Ishikawa (cell line): Measurements from ENCODE around the gene MEGF11.

Source experiments
- CEBPB ChIP-seq: IDR thresholded peaks from 2 replicates; pipeline ENCODE4 v1.6.1; 2012
- CREB1 ChIP-seq: IDR thresholded peaks from 2 replicates; pipeline ENCODE4 v1.6.1; 2012; ENCODE audit warnings: low read depth
- EGR1 ChIP-seq: IDR thresholded peaks from 2 replicates; pipeline ENCODE4 v1.6.1; 2012
- EP300 ChIP-seq: IDR thresholded peaks from 2 replicates; pipeline ENCODE4 v1.6.1; 2012; ENCODE audit warnings: borderline replicate concordance
- FOXM1 ChIP-seq: IDR thresholded peaks from 2 replicates; pipeline ENCODE4 v1.6.1; 2012; ENCODE audit warnings: low read depth, borderline replicate concordance
- MAX ChIP-seq: IDR thresholded peaks from 2 replicates; pipeline ENCODE4 v1.6.1; 2012
- NFIC ChIP-seq: IDR thresholded peaks from 2 replicates; pipeline ENCODE4 v1.6.1; 2012
- RAD21 ChIP-seq: IDR thresholded peaks from 2 replicates; pipeline ENCODE4 v1.6.1; 2012; ENCODE audit warnings: low read depth
- TAF1 ChIP-seq: IDR thresholded peaks from 2 replicates; pipeline ENCODE4 v1.6.1; 2012; ENCODE audit warnings: low read depth, mild to moderate bottlenecking
- TCF12 ChIP-seq: IDR thresholded peaks from 2 replicates; pipeline ENCODE4 v1.6.1; 2012; ENCODE audit warnings: low read depth
- TEAD4 ChIP-seq: IDR thresholded peaks from 2 replicates; pipeline ENCODE4 v1.6.1; 2012
- USF1 ChIP-seq: IDR thresholded peaks from 2 replicates; pipeline ENCODE4 v1.6.1; 2012
- YY1 ChIP-seq: IDR thresholded peaks from 2 replicates; pipeline ENCODE4 v1.6.1; 2012; ENCODE audit warnings: low read depth
- ZBTB7A ChIP-seq: IDR thresholded peaks from 2 replicates; pipeline ENCODE4 v1.6.1; 2012; ENCODE audit warnings: low read depth
- TF ChIP-seq, protein P1 (sequence below): IDR thresholded peaks from 2 replicates; pipeline ENCODE4 v1.6.1; 2012; ENCODE audit warnings: low read depth, mild to moderate bottlenecking

The MEGF11 gene

DNA sequence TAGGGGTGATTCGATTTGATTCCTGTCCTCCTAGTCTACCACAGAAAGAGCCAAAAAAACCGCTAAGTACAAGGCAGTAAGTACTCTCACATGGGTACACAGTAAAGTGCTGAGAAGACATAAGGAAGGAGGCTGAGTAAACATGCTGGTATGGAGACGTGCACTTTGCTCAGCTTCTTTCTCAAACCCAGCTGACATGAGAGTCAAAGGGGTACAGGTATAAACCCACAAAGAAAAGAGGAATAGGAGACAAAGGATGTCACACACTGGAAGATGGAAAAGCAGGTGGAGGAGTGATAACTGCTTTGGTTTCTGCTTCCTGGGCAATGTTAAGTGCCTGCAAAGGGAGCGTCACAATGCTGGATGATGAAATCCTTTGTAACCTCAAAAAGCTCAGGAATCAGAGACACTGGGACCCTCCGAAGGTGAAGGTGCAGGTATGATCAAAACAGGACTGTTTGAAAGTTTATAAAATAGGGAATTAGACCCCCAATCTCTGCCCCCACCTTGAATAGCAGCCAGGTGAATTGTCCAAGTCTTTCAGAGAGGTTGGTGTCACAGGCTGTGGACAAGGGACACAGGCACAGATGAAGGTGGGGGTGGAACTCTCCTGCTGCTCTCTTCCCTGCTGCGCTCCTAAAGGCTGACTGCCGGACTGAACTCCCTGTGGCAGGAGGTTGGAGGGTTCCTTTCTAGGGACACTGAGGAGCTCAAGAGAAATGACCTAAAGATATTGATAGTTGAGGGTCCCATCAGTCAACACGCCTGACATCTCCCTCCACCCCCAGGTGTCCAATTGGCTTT is 282.4 kb downstream of the MEGF11 start:
- TF ChIP-seq NFIC, result no peak
- TF ChIP-seq EP300, result no peak
- no peak for TF ChIP-seq CREB1
- TF ChIP-seq TEAD4, result no peak
- TF ChIP-seq RAD21, result no peak
- no peak for TF ChIP-seq EGR1
- no peak for TF ChIP-seq USF1
- TF ChIP-seq, protein P1, sequence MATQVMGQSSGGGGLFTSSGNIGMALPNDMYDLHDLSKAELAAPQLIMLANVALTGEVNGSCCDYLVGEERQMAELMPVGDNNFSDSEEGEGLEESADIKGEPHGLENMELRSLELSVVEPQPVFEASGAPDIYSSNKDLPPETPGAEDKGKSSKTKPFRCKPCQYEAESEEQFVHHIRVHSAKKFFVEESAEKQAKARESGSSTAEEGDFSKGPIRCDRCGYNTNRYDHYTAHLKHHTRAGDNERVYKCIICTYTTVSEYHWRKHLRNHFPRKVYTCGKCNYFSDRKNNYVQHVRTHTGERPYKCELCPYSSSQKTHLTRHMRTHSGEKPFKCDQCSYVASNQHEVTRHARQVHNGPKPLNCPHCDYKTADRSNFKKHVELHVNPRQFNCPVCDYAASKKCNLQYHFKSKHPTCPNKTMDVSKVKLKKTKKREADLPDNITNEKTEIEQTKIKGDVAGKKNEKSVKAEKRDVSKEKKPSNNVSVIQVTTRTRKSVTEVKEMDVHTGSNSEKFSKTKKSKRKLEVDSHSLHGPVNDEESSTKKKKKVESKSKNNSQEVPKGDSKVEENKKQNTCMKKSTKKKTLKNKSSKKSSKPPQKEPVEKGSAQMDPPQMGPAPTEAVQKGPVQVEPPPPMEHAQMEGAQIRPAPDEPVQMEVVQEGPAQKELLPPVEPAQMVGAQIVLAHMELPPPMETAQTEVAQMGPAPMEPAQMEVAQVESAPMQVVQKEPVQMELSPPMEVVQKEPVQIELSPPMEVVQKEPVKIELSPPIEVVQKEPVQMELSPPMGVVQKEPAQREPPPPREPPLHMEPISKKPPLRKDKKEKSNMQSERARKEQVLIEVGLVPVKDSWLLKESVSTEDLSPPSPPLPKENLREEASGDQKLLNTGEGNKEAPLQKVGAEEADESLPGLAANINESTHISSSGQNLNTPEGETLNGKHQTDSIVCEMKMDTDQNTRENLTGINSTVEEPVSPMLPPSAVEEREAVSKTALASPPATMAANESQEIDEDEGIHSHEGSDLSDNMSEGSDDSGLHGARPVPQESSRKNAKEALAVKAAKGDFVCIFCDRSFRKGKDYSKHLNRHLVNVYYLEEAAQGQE, result no peak
- TF ChIP-seq TCF12, result no peak
- TF ChIP-seq CEBPB, result no peak
- no peak for TF ChIP-seq ZBTB7A
- TF ChIP-seq YY1, result no peak
- TF ChIP-seq TAF1, result no peak
- no peak for TF ChIP-seq MAX
- no peak for TF ChIP-seq FOXM1

DNA sequence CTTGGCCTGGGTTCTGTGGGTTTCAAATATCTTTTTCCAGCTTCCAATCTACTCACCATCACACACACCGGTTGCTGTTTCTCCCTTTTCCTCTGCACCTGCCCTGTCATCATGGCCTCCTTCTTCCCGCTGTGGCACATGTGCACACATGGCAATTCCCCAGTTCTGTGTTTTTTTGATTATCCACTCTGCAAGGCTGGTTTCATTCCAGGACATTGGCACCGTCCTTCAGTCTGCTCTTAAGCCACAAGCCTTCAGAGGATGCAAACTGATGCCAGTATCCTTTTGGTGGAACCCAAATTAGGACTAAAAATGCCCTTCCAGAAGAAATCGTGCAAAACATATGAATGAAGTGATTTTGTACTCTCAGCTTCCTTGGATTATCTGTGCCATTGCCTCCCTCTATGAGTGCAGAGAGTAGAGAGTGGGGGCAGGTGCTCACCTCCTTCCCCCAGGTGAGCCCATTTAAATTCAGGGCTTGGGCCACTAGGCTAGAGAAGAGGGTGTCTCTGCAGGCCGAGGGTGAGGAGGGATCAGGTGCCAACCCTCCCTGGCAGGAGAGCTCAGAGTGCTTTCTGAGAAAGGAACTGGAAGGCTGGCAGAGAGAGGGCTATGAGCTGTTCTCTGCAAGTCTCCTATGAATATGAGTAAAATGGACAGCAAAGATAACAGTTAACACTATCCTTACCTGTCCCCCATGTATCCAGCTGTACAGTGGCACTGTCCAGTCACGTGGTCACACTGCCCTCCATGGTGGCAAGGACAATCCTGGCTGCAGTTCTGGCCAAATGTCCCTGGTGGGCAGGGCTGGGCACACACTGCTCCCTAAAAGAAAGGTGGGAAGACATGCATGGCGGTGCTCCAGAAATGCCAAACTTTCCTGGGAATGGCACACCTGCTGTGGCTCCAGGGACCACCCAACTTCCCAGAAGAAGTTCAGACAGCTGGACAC is 283.4 kb downstream of the MEGF11 start:
- TF ChIP-seq TAF1 (no peak), USF1 (peak; percentile 67)

- TF ChIP-seq TCF12, result no peak
Measured at GRCh38 chr15:65968511-65968910, 285.0 kb downstream of the MEGF11 start.

- TF ChIP-seq EGR1 (no peak), ZBTB7A (no peak), YY1 (no peak), EP300 (no peak), TEAD4 (no peak), USF1 (no peak), NFIC (no peak)
- TF ChIP-seq, protein P1, result no peak
Measured at GRCh38 chr15:65964792-65965433, 288.6 kb downstream of the MEGF11 start.

DNA sequence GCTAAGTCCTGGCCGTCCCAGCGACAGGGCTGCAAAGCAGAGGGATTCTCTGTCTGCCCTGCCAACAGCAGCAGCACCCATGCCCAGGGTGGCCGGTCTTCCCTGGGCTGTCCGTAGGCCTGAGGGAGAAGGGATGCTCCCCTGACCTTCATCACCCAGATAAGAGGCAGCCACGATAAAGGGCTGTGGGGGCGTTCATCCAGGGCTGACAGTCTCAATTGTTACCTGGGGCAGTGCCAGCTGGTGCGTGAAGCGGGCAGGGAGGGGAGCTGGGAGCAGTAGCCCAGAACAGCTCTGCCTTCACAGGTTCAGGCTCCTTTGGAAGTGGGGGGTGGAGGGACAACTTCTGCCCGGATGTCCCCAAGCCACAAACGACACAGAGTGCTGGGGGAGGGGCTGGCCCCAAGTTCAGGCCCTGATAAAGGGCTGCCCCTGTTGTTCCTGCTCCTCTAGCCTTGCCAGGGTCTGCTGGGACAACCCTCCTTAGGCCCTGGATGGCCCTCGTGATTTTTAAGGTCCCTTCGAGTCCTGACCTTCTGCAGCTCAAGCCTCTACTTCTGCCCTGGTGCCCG is 289.6 kb downstream of the MEGF11 start:
- no peak for TF ChIP-seq TAF1
- no peak for TF ChIP-seq ZBTB7A
- TF ChIP-seq CEBPB, result no peak
- TF ChIP-seq, protein P1, result no peak
